Keratinocyte (primary cell): Measurements from ENCODE around the gene RNF14.

Experiments used
- EZH2 ChIP-seq: IDR thresholded peaks from one replicate; pipeline ENCODE4 v1.6.1; 2012; ENCODE audit warnings: inconsistent platforms, mild to moderate bottlenecking, low read length, moderate library complexity
- TF ChIP-seq, protein P1 (sequence below), 3 experiments: IDR thresholded peaks in 1 of 3; conservative IDR thresholded peaks in 1 of 3; optimal IDR thresholded peaks in 1 of 3; 2 replicates in 2 of 3; 3 replicates in 1 of 3; pipeline versions ENCODE3 to v1.5.1; 2011; ENCODE audit warnings: low read length in 3 of 3, mild to moderate bottlenecking in 3 of 3, moderate library complexity in 2 of 3, control low read depth in 1 of 3, inconsistent platforms in 1 of 3; ENCODE audit not compliant: insufficient read depth in 2 of 3; ENCODE audit errors: extremely low read depth in 1 of 3

GRCh38 chr5:141948812-141949211 lies 20.1 kb upstream of the RNF14 start:
- TF ChIP-seq, protein P1, sequence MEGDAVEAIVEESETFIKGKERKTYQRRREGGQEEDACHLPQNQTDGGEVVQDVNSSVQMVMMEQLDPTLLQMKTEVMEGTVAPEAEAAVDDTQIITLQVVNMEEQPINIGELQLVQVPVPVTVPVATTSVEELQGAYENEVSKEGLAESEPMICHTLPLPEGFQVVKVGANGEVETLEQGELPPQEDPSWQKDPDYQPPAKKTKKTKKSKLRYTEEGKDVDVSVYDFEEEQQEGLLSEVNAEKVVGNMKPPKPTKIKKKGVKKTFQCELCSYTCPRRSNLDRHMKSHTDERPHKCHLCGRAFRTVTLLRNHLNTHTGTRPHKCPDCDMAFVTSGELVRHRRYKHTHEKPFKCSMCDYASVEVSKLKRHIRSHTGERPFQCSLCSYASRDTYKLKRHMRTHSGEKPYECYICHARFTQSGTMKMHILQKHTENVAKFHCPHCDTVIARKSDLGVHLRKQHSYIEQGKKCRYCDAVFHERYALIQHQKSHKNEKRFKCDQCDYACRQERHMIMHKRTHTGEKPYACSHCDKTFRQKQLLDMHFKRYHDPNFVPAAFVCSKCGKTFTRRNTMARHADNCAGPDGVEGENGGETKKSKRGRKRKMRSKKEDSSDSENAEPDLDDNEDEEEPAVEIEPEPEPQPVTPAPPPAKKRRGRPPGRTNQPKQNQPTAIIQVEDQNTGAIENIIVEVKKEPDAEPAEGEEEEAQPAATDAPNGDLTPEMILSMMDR (optimal IDR thresholded peaks at IDR 0.05 in 1 of 3, IDR thresholded peaks at IDR 0.05 in 1 of 3, conservative IDR thresholded peaks at IDR 0.05 in 1 of 3; ENCODE audit: extremely low read depth in 1 of 3, insufficient read depth in 2 of 3, low read length in 3 of 3), result no peak
- no peak for TF ChIP-seq EZH2
